Fibroblast of pulmonary artery (primary cell): ENCODE data around the gene ZDBF2.

Source experiments
- DNase-seq: peaks from one replicate; pipeline ENCODE4 v3.0.0-alpha.2; 2010; ENCODE audit warnings: low read depth
- H3K4me3 ChIP-seq: replicated peaks from 2 replicates; pipeline ENCODE4 v1.5.1; 2011; ENCODE audit warnings: low read depth, mild to moderate bottlenecking, control low read depth, low read length, moderate library complexity
- TF ChIP-seq, protein P1 (sequence below): IDR thresholded peaks from 2 replicates; pipeline ENCODE4 v1.5.1; 2011; ENCODE audit warnings: mild to moderate bottlenecking, control low read depth, low read length, inconsistent platforms; ENCODE audit errors: missing control alignments

Gene ZDBF2

DNA sequence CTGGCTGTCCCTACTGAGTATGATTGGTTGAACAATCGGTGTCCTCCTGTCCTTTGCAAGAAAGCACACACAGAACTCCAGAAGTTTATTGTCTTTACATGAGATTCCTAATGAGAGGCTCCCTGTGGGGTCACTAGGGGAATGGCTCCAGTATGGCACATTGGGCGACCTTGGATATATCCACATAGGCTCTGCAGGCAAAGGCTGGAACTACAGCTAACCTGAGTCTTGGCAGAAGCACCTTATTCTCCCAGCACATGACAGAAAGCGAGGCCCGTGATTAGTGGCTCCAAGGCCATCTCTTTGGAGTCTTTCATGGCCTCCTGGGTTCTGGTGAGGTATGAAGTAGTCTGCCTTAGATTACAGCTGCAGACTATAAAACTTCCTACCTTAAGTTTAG lies 49.0 kb downstream of the ZDBF2 start:
- no peak for DNase-seq
- H3K4me3 ChIP-seq: no peak overlapping the region
- TF ChIP-seq, protein P1, sequence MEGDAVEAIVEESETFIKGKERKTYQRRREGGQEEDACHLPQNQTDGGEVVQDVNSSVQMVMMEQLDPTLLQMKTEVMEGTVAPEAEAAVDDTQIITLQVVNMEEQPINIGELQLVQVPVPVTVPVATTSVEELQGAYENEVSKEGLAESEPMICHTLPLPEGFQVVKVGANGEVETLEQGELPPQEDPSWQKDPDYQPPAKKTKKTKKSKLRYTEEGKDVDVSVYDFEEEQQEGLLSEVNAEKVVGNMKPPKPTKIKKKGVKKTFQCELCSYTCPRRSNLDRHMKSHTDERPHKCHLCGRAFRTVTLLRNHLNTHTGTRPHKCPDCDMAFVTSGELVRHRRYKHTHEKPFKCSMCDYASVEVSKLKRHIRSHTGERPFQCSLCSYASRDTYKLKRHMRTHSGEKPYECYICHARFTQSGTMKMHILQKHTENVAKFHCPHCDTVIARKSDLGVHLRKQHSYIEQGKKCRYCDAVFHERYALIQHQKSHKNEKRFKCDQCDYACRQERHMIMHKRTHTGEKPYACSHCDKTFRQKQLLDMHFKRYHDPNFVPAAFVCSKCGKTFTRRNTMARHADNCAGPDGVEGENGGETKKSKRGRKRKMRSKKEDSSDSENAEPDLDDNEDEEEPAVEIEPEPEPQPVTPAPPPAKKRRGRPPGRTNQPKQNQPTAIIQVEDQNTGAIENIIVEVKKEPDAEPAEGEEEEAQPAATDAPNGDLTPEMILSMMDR: no peak

DNA sequence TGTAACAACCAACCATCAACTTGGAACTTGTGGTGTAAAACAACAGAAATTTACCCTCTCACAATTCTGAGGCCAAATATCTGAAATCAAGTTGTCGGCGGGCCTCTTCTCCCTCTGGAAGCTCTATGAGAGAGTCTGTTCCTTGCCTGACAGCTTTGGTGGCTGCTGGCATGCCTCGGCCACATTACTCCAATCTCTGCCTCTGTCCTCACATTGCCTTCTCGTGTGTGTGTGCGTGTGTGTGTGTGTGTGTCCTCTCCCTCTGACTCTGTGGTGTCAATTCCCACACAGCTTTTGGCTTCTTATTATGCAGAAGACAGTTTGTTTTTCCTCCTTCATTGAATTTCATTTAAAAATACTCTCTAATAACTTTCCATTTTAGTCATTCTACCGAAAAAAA lies 50.4 kb downstream of the ZDBF2 start:
- H3K4me3 ChIP-seq: no peak overlapping the region
- TF ChIP-seq, protein P1: no peak
- no peak for DNase-seq

- H3K4me3 ChIP-seq: no peak overlapping the region
- no peak for DNase-seq
- TF ChIP-seq, protein P1: no peak
These were observed 54.5 kb downstream of the ZDBF2 start for GRCh38 chr2:206328974-206329373.

- H3K4me3 ChIP-seq: no peak overlapping the region
- TF ChIP-seq, protein P1: no peak
- DNase-seq: no peak
These were observed 62.4 kb downstream of the ZDBF2 start for GRCh38 chr2:206336861-206337260.

DNA sequence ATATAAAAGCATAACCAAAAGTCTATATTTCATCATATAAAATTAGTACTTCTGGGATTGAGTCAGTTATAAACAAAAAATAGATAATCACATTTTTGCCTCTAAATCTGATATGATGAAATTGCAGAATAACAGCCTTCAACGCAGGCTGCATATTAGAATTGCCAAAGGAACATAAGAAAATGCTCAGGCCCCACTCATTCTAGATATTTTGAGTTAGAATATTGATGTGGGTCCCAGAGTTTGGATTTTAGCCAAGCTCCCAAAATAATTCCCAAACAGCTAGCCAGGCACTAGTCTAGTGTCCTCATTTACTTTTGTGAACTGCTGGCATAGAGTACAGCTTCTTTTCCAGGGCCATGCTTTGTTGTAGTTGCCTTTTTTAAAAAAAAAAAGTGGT lies 63.5 kb downstream of the ZDBF2 start:
- no peak overlapping the region for H3K4me3 ChIP-seq
- TF ChIP-seq, protein P1: no peak
- DNase-seq: no peak

DNA sequence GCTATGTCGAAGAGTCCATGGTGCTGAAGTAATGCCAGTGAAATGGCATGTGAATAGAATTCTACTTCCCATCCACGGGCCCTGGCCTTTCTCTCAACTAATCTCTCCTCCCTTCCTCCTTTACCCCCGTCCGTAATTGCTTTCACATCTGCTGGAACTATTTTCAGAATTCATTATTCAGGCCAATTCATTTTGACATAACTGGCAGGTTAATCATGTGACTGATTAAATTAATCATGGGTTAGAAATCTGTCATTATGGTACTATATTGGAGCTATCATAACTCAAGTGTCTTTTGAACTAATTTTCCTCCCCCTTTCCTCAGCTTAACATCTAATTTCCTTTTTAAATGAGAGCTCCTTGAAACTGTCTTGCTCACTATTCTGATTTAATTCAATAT lies 66.9 kb downstream of the ZDBF2 start:
- TF ChIP-seq, protein P1: no peak
- DNase-seq: no peak
- no peak overlapping the region for H3K4me3 ChIP-seq

GRCh38 chr2:206343144-206343543 lies 68.7 kb downstream of the ZDBF2 start:
- TF ChIP-seq, protein P1: no peak
- no peak for DNase-seq
- H3K4me3 ChIP-seq: no peak overlapping the region
